Uterus (tissue), 2 donors: ENCODE measurements around the gene HOXC6.

Experiments
- POLR2A ChIP-seq, 2 donors: fragments of 450-650 bp; IDR thresholded peaks; one replicate each; pipeline ENCODE4 v1.6.1; 2016; ENCODE audit warnings: antibody characterized with exemption in 2 of 2, mild to moderate bottlenecking in 1 of 2, moderate library complexity in 1 of 2
- TF ChIP-seq, protein P1 (sequence below), 4 experiments: fragments of 200-600 bp in 2 of 4; fragments of 450-650 bp in 2 of 4; sonication (generic) in 2 of 4; IDR thresholded peaks; one replicate each; pipeline ENCODE4 v1.5.1; 2016 to 2019; ENCODE audit warnings: antibody characterized with exemption in 4 of 4, mild to moderate bottlenecking in 2 of 4, moderate library complexity in 1 of 4

DNA sequence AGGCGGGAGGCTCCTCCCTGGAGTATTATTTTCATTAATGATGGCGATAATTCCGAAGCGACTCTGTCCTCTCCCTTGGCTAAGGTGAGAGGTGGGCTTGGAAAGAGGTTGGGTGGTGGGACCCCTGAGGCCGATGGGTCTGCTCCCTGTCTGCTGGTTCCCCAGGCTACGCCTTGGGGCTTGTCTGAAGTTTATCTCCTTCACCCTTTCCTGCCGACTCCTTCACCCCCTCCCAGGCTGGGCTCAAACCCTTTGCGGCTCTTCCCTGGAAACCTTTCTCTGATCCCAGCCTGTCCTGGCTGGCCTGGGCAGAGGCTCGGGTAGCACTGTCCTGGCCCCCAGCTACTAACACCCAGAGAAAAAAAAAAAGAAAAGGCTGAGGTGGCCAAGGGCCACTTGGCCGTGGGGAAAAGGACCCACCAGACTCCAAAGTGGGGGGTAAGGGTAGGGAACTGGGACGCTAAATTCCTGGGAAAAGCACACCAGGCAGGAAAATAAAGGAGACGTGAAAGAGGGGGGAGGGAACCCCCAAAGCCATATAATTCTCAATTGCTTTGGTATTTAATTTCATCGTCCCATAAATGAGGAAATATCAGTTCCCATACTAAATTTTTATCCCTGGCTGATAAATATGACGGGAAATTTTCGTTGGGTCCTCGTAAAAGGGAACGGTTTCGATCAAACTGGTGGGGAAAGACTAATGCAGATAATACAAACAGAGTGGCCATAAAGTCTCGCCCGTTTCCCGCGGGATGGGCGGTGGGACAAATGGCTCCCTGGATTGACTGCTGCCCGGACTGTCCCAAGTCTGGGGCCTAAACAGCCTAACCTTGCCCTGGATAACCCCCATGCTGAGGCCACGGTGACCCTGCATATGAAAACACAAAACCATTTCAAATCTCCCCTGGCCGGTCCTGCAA is 45.3 kb upstream of the HOXC6 start:
- TF ChIP-seq, protein P1, sequence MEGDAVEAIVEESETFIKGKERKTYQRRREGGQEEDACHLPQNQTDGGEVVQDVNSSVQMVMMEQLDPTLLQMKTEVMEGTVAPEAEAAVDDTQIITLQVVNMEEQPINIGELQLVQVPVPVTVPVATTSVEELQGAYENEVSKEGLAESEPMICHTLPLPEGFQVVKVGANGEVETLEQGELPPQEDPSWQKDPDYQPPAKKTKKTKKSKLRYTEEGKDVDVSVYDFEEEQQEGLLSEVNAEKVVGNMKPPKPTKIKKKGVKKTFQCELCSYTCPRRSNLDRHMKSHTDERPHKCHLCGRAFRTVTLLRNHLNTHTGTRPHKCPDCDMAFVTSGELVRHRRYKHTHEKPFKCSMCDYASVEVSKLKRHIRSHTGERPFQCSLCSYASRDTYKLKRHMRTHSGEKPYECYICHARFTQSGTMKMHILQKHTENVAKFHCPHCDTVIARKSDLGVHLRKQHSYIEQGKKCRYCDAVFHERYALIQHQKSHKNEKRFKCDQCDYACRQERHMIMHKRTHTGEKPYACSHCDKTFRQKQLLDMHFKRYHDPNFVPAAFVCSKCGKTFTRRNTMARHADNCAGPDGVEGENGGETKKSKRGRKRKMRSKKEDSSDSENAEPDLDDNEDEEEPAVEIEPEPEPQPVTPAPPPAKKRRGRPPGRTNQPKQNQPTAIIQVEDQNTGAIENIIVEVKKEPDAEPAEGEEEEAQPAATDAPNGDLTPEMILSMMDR (IDR thresholded peaks at IDR 0.05): no peak
- TF ChIP-seq POLR2A (IDR thresholded peaks at IDR 0.05): no peak
